HG02798 (cell line): ENCODE results near the gene GMDS.

ENCODE experiments used
- ATAC-seq: cut with Tn5 transposase; IDR thresholded peaks from one replicate; pipeline ENCODE4 v1.9.1; 2021; ENCODE audit warnings: mild to moderate bottlenecking; ENCODE audit not compliant: unreplicated experiment, poor library complexity

Gene GMDS

DNA sequence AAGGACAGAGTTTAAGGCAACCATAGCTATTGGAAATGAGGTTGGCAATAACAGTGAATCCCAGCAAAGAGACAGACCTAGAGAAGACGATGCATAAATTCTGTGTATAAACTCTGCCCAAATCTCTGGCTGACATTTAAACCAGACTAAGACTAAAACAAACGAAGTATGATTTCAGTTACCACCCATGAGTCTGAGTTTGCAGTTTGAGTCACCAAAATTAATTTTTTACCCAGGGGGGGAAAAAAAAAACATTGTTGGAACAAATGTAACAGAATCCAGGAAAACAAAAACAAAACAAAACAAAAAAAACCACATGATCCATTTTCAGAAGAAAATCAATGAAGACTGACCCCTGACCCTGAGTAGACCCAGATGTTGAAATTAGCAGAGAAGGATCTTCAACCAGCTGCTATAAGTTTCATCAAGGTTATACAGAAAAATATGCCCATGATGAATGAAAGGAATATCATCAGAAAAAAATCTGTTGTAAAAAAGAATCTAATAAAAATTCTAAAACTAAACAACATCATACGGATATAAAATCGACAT, 190.8 kb downstream of the GMDS start:
- no peak for ATAC-seq

DNA sequence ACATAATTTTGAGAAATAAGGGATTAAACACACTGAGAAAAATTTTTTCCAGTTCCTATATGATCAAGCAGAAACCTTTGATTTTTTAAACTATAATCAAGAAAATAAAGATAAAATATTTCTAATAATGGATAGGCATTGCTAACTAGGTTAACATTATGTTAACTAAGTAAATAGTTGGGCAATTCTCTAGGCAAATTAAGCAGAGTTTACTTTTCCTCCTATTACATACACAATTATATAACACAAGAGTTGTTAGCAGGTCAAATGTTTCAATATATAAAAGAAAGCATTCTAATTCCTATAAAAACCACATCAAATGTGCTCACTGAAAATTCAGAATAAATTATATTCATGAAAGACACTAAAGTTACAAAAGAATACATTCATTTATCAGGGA, 191.7 kb downstream of the GMDS start:
- no peak for ATAC-seq

DNA sequence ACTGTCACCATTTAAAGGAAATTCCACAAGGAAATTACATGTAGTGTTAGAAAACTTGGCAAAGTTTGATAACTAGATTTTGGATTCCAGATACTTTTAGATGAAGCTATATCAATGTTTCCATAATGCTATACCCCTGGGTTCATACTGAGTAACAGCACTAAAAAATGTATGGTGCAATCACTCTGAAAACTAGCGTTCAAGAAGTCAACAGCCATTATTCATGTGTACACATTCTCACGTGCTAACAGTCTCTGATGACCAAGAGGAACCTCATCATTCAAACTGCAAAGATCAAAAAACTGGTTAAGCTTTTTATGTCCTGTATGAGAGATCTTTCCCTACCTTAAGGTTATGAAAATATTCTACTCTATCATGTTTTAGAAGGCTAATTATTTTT, 197.6 kb downstream of the GMDS start:
- no peak for ATAC-seq

- no peak for ATAC-seq
Measured at GRCh38 chr6:2044192-2044591, 201.2 kb downstream of the GMDS start.

GRCh38 chr6:2042956-2043648, 202.3 kb downstream of the GMDS start:
- no peak for ATAC-seq

GRCh38 chr6:2038092-2038491, 207.3 kb downstream of the GMDS start:
- no peak for ATAC-seq

- no peak for ATAC-seq
Measured at GRCh38 chr6:2037237-2037926, 208.0 kb downstream of the GMDS start.

GRCh38 chr6:2036710-2037023, 208.7 kb downstream of the GMDS start:
- ATAC-seq: no peak

GRCh38 chr6:2035826-2036709, 209.3 kb downstream of the GMDS start:
- ATAC-seq: no peak

DNA sequence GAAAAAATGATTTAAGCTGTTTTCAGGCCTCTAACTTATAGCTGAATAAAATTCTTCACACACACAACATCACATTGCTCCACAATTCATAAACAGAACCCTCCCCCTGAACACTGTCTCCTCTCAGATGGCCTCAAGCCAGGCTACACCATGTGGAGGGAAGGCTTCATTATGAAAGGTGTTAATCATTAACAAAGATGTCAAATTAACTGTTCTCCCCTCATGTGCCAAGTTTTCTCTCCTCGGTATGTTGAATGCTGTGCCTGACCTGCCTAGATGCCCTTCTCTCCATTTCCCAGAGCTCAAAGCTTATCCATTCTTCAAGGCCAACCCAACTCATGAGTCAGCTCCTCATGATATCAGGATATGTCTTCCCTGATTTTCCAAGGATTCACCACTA, 210.4 kb downstream of the GMDS start:
- ATAC-seq: no peak

- ATAC-seq: no peak
Measured at GRCh38 chr6:2034256-2034655, 211.1 kb downstream of the GMDS start.

GRCh38 chr6:2033544-2033943, 211.9 kb downstream of the GMDS start:
- no peak for ATAC-seq

DNA sequence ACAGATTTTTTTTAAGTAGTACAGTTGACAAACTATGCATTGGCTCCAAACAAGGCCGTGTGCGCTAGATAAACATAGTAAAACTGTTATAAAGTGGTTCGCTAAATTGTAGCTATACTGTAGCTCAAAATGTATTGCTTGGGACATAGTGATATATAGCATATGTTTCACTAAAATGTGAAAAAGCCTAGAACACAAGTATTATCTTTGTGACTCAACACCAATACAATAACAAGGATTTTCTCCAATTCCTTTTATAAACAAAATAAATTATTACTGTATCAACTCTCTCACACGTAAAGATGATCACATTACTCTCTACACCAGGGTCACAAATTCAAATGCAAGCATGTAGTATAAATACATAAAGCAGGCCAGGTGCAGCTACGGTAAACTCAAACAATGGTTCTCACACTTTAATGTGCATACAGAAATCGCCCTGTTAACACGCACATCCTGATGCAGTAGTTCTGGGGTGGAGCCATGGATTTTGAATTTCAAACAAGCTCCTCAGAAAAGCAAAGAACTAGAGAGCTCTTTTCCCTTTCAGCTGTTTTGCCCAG, 214.6 kb downstream of the GMDS start:
- no peak for ATAC-seq

GRCh38 chr6:2029952-2030351, 215.5 kb downstream of the GMDS start:
- ATAC-seq: no peak

DNA sequence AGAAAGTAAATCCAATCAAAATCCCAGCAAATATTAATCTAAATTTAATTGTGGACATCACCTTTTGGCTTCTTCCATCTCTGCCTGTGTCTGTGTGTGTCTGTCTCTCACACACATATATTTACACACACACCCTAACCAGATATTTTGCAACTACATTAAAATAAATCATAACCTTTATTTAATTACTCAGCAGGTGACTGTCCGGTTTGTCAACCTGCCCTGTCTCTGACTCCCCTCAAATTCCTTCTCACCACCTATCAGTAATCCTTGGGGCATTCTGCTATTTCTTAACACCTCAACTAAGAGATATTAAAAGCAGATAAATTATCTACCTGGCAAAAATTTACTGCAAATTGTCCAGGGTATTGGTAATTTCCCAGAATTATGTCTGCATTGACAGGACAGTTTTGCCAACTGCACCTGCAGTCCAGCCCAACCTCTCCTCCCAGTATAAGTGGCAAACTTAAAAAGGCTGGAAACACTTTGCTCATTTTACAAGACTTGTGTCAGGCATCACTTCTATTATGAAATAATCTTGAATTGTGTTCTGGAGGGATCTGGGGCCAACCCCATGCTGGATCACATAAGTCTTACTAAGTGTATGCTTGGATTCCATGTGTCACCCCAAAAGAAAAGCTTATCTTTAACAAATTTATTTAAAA, 216.1 kb downstream of the GMDS start:
- no peak for ATAC-seq

DNA sequence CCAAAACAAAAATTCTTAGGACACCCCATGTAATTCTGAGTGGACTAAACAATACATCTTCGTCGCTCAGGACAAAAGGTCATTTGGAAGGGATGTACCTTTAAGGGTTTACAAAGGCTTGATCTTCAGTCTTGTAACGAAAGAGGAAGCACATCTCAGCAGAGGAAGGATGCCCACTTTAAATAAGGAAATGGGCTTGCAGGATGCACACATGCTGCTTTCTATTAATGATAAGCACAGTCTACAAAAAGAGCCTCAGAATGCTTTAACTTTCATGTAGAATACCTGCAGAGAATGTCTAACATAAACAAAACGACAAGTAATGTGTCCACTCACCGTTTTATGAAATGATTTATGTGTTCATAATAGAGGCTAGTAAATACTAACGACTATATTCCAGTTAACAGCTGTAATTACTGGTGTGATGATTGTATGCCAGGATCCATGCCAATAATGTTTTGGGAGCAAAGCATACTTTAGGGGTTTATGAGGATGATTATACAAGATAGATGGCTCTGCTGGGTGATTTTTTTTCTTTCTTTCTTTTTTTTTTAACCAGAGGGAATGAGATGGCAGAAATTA, 216.9 kb downstream of the GMDS start:
- ATAC-seq: no peak

- no peak for ATAC-seq
Measured at GRCh38 chr6:2026133-2026532, 219.3 kb downstream of the GMDS start.

DNA sequence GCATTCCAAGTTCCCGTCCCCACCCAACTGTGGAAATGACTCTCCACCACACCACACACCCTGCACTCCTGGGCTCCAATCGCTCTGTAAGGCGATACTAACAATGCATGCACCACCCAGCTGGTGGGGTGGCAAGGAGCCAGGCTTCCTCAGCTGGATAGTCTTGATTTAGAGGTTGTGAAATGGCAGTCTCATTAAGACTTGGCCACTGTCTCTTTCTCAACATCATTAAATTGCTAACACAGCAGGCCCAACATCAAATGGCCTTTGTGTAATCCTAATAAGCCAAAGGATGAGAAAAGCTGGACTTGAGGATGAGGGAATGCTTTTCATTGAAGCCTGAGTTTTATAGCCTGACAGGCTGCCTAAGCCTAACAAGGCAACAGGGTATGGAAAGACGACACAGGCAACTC, 223.7 kb downstream of the GMDS start:
- ATAC-seq: no peak

DNA sequence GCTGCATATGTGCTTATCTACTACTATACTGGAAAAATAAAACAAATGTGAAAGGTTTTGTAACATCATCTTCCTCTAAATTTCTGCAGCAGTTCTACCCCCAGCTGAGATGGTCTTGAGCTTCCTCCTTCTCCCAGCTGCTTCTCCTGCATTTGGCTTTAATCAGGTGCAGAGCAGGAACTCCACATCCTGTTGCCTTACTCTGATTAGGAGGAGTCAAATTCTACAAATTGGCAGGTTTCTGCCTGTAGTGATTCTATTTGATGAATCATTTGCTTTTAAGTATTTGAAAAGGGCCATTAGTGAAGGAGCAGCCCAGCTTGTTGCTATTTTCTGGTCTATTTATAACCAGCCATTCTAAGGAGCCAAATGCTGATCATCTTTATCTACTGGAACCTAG, 224.5 kb downstream of the GMDS start:
- ATAC-seq: no peak

GRCh38 chr6:2019051-2019450, 226.4 kb downstream of the GMDS start:
- ATAC-seq: no peak
